SK-N-SH (cell line): ENCODE results near the gene CXXC1. TPM values are rescaled to one million over a fixed set of nuclear protein-coding genes. Genes with fewer than 3 reads are reported as not detected.

ENCODE experiments used
- CTCF ChIA-PET: fragments of 300-600, 350-600 bp; formaldehyde crosslinking; extraction: SDS; loops from one replicate; lab custom pipeline; 2021; lab: Yijun Ruan, JAX
- POLR2A ChIA-PET: fragments of 350-600 bp; sonication (Branson Sonifier 250); formaldehyde crosslinking; extraction: SDS; loops from one replicate; lab custom pipeline; 2020; ENCODE audit warnings: antibody characterized with exemption, inconsistent platforms; lab: Yijun Ruan, JAX
- DNase-seq: peaks from one replicate; pipeline ENCODE4 v3.0.0; 2012
- H2AFZ ChIP-seq: fragments of 200-600 bp; sonication (generic); 2 replicates; pipeline ENCODE4 v1.8.1; 2016; ENCODE audit warnings: antibody characterized with exemption, mild to moderate bottlenecking, low read depth
- H3F3A ChIP-seq: fragments of 200-600 bp; sonication (generic); replicated peaks from 2 replicates; pipeline ENCODE3; 2016; ENCODE audit warnings: antibody characterized with exemption, mild to moderate bottlenecking; ENCODE audit not compliant: insufficient read depth
- H3K27ac ChIP-seq, 2 experiments: fragments of 200-500 bp in 1 of 2; fragments of 200-600 bp in 1 of 2; sonication (Bioruptor generic) in 1 of 2; sonication (generic), shearing (Covaris generic) in 1 of 2; 2 replicates each; pipeline versions ENCODE4 v1.5.1 to v1.6.1; 2014 to 2016; ENCODE audit warnings: low read depth in 2 of 2, inconsistent platforms in 1 of 2, low read length in 1 of 2, mild to moderate bottlenecking in 1 of 2, mixed read lengths in 1 of 2
- H3K27me3 ChIP-seq: fragments of 200-600 bp; sonication (generic), shearing (Covaris generic); 2 replicates; pipeline ENCODE4 v1.6.1; 2016; ENCODE audit warnings: mixed run types; ENCODE audit not compliant: insufficient read depth
- H3K36me3 ChIP-seq, 2 experiments: fragments of 200-500 bp in 1 of 2; fragments of 200-600 bp in 1 of 2; sonication (Bioruptor generic) in 1 of 2; sonication (generic) in 1 of 2; replicated peaks in 1 of 2; 2 replicates each; pipeline versions ENCODE3 to v1.5.1; 2014 to 2016; ENCODE audit warnings: low read length in 1 of 2, mild to moderate bottlenecking in 1 of 2; ENCODE audit not compliant: insufficient read depth in 2 of 2, control insufficient read depth in 1 of 2
- H3K4me1 ChIP-seq, 2 experiments: fragments of 200-500 bp in 1 of 2; fragments of 200-600 bp in 1 of 2; sonication (Bioruptor generic) in 1 of 2; sonication (generic), shearing (Covaris generic) in 1 of 2; 2 replicates each; pipeline versions ENCODE4 v1.5.1 to v1.6.1; 2014 to 2016; ENCODE audit warnings: low read depth in 1 of 2, low read length in 1 of 2, mixed run types in 1 of 2; ENCODE audit not compliant: insufficient read depth in 2 of 2, control insufficient read depth in 1 of 2
- H3K4me2 ChIP-seq: fragments of 200-600 bp; sonication (generic), shearing (Covaris generic); 2 replicates; pipeline ENCODE4 v1.6.1; 2017; ENCODE audit warnings: mixed run types
- H3K4me3 ChIP-seq, 2 experiments: fragments of 200-500 bp in 1 of 2; fragments of 200-600 bp in 1 of 2; sonication (Bioruptor generic) in 1 of 2; sonication (generic), shearing (Covaris generic) in 1 of 2; 2 replicates each; pipeline versions ENCODE4 v1.5.1 to v1.8.1; 2014 to 2016; ENCODE audit warnings: low read depth in 2 of 2, inconsistent platforms in 1 of 2, low read length in 1 of 2, mild to moderate bottlenecking in 1 of 2, mixed read lengths in 1 of 2, moderate library complexity in 1 of 2
- H3K79me2 ChIP-seq: fragments of 200-600 bp; sonication (generic); 2 replicates; pipeline ENCODE4 v1.8.1; 2017; ENCODE audit warnings: mild to moderate bottlenecking; ENCODE audit not compliant: insufficient read depth
- H3K9ac ChIP-seq: fragments of 200-600 bp; sonication (generic); 2 replicates; pipeline ENCODE4 v1.6.1; 2017; ENCODE audit warnings: mixed run types
- H3K9me2 ChIP-seq: fragments of 200-600 bp; sonication (generic); 2 replicates; pipeline ENCODE4 v1.6.1; 2017; ENCODE audit warnings: mixed run types
- H3K9me3 ChIP-seq: fragments of 200-600 bp; sonication (generic); 2 replicates; pipeline ENCODE4 v1.6.1; 2017; ENCODE audit warnings: mixed run types, mild to moderate bottlenecking, moderate library complexity
- H4K20me1 ChIP-seq: fragments of 200-600 bp; sonication (generic); 2 replicates; pipeline ENCODE4 v1.6.1; 2017; ENCODE audit warnings: mild to moderate bottlenecking, mixed run types; ENCODE audit not compliant: insufficient read depth
- EZH2phosphoT487 ChIP-seq: fragments of 200-600 bp; sonication (generic); IDR thresholded peaks from 2 replicates; pipeline ENCODE4 v1.6.1; 2017; ENCODE audit warnings: low read depth, mixed run types, mild to moderate bottlenecking, antibody characterized with exemption, moderate library complexity, borderline replicate concordance
- FOXJ3 ChIP-seq: sonication (generic); formaldehyde crosslinking; IDR thresholded peaks from 2 replicates; pipeline ENCODE4 v1.5.1; 2020; ENCODE audit warnings: mild to moderate bottlenecking, missing genetic modification reagents
- FOXM1 ChIP-seq: IDR thresholded peaks from 2 replicates; pipeline ENCODE4 v1.4.0; 2012; ENCODE audit warnings: low read depth, mild to moderate bottlenecking
- MEF2A ChIP-seq: IDR thresholded peaks from 2 replicates; pipeline ENCODE4 v1.4.0; 2012; ENCODE audit warnings: low read depth, borderline replicate concordance
- MXI1 ChIP-seq: IDR thresholded peaks from 2 replicates; pipeline ENCODE4 v1.6.1; 2012; ENCODE audit warnings: mild to moderate bottlenecking, low read depth, low read length, improper control_type of control experiment
- POLR2AphosphoS5 ChIP-seq: IDR thresholded peaks from 2 replicates; pipeline ENCODE4 v1.6.1; 2012; ENCODE audit warnings: low read depth, low read length
- RCOR1 ChIP-seq: fragments of 150-350 bp; IDR thresholded peaks from 2 replicates; pipeline ENCODE4 v1.6.1; 2017; ENCODE audit warnings: antibody characterized with exemption, low read length
- SIN3A ChIP-seq: IDR thresholded peaks from 2 replicates; pipeline ENCODE4 v1.6.1; 2012; ENCODE audit warnings: low read depth, mild to moderate bottlenecking, low read length, moderate library complexity, borderline replicate concordance
- TAF1 ChIP-seq: IDR thresholded peaks from 2 replicates; pipeline ENCODE4 v1.6.1; 2012; ENCODE audit warnings: low read depth, mild to moderate bottlenecking, low read length, moderate library complexity, borderline replicate concordance
- WGBS: methylation state at CpG from one replicate; pipeline ENCODE4 v1.1.6; 2017; ENCODE audit warnings: low lambda C conversion rate; 5-methylcytosine and 5-hydroxymethylcytosine counted together
- polyA plus RNA-seq, 3 experiments: library from polyadenylated mRNA; depleted of rRNA; stranded (reverse); fragments of >200 nt; gene quantifications; 2 replicates each; pipeline ENCODE4 v1.2.3, GENCODE V29; 2012
- TF ChIP-seq, protein P1 (sequence below): IDR thresholded peaks from 2 replicates; pipeline ENCODE4 v1.6.1; 2012; ENCODE audit warnings: mild to moderate bottlenecking, low read depth, low read length, moderate library complexity
- TF ChIP-seq, protein P2 (sequence below): fragments of 150-350 bp; IDR thresholded peaks from 2 replicates; pipeline ENCODE4 v1.6.1; 2017; ENCODE audit warnings: antibody characterized with exemption, low read length, low read depth, borderline replicate concordance
- TF ChIP-seq, protein P3 (sequence below): fragments of 200-600 bp; sonication (generic); IDR thresholded peaks from 2 replicates; pipeline ENCODE4 v1.6.1; 2017; ENCODE audit warnings: antibody characterized with exemption, mild to moderate bottlenecking, moderate library complexity
- TF ChIP-seq, protein P4 (sequence below): IDR thresholded peaks from 2 replicates; pipeline ENCODE4 v1.4.0; 2012; ENCODE audit warnings: low read depth, borderline replicate concordance
- TF ChIP-seq, protein P5 (sequence below): IDR thresholded peaks from 2 replicates; pipeline ENCODE4 v1.4.0; 2012; ENCODE audit warnings: low read depth, borderline replicate concordance
- TF ChIP-seq, protein P6 (sequence below): IDR thresholded peaks from 2 replicates; pipeline ENCODE4 v1.4.0; 2012; ENCODE audit warnings: low read depth

CXXC1 gene
- polyA plus RNA-seq, 1 of the 3 experiments (the other 2 are of a cell fraction) = 128 TPM

DNA sequence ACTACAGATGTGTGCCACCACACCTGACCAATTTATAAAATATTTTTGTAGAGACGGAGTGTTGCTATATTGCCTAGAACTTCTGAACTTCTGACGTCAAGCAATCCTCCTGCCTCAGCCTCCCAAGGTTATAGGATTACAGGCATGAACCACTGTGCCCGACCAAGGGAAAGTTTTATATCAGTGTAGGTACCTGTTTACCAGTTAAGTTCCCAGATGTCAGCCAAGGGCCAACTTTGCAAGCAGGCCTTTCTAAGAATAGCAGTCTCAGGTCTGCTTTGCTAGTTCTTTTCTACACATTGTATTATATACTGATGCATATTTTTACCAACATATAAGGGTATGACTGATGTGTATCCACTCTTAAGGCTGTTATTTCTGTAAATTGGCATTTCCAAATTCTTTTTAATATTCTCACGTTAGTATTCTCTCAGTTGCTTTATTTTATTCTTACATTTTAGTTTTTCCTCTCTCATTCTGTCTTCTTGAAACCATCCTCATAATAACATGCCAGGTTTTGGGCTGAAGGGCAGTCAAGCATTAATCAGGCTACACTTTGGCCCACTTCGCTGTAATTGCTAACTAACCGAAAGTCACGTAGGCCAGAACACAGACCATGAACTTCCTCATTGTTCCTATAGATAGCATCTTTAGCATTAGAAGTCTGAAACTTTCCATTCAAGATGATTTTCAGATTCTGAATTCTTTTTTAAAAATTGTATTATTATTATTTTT, 25.0 kb upstream of the CXXC1 start (continued):
- TF ChIP-seq, protein P1, sequence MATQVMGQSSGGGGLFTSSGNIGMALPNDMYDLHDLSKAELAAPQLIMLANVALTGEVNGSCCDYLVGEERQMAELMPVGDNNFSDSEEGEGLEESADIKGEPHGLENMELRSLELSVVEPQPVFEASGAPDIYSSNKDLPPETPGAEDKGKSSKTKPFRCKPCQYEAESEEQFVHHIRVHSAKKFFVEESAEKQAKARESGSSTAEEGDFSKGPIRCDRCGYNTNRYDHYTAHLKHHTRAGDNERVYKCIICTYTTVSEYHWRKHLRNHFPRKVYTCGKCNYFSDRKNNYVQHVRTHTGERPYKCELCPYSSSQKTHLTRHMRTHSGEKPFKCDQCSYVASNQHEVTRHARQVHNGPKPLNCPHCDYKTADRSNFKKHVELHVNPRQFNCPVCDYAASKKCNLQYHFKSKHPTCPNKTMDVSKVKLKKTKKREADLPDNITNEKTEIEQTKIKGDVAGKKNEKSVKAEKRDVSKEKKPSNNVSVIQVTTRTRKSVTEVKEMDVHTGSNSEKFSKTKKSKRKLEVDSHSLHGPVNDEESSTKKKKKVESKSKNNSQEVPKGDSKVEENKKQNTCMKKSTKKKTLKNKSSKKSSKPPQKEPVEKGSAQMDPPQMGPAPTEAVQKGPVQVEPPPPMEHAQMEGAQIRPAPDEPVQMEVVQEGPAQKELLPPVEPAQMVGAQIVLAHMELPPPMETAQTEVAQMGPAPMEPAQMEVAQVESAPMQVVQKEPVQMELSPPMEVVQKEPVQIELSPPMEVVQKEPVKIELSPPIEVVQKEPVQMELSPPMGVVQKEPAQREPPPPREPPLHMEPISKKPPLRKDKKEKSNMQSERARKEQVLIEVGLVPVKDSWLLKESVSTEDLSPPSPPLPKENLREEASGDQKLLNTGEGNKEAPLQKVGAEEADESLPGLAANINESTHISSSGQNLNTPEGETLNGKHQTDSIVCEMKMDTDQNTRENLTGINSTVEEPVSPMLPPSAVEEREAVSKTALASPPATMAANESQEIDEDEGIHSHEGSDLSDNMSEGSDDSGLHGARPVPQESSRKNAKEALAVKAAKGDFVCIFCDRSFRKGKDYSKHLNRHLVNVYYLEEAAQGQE = no peak
- TF ChIP-seq SIN3A (no peak), EZH2phosphoT487 (no peak), FOXJ3 (no peak)
- TF ChIP-seq, protein P2, sequence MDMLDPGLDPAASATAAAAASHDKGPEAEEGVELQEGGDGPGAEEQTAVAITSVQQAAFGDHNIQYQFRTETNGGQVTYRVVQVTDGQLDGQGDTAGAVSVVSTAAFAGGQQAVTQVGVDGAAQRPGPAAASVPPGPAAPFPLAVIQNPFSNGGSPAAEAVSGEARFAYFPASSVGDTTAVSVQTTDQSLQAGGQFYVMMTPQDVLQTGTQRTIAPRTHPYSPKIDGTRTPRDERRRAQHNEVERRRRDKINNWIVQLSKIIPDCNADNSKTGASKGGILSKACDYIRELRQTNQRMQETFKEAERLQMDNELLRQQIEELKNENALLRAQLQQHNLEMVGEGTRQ = no peak
- TF ChIP-seq, all 33 proteins: peak for 0

DNA sequence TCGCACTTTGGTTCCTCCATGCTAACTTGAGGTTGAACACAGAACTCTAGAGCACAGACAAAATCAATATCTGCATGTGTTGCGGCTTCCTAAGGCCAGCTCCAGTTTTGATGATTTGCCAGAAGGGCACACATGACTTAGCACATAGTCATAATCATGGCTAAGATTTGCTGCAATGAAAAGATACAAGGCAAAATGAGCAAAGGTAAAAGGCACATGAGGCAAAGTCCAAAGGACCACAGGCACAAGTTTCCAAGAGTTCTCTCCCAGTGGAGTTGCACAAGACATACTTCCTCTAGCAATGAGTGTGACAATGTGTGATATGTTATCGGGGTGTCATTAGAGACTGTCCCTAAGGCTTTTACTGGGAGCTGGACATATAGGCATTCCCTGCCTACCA, 24.2 kb upstream of the CXXC1 start:
- DNase-seq = no peak
- no peaks in the 10 kb centered on the region for H3K27me3 ChIP-seq
- H3K27ac ChIP-seq = no peak overlapping the region
- no peaks in the 10 kb centered on the region for H3F3A ChIP-seq
- H3K36me3 ChIP-seq = no peaks in the 10 kb centered on the region
- no peak overlapping the region for H3K4me2 ChIP-seq
- no peak overlapping the region for H2AFZ ChIP-seq
- H3K9me3 ChIP-seq = no peaks in the 10 kb centered on the region
- H3K79me2 ChIP-seq = no peaks in the 10 kb centered on the region
- no peak overlapping the region for H3K9ac ChIP-seq
- peaks cover 0 to 8% of the 10 kb centered on the region in 2 experiments; a peak in 1 of 4 replicates for H3K4me1 ChIP-seq
- no peak overlapping the region for H3K4me3 ChIP-seq
- no peaks in the 10 kb centered on the region for H4K20me1 ChIP-seq
- CTCF ChIA-PET = interaction anchor here (1.3 kb wide), 1 partner anchor 46 kb away, joined by 7 read pairs; no protein-coding TSS in a partner anchor
- H3K9me2 ChIP-seq = no peaks in the 10 kb centered on the region
- WGBS = 37% methylated on average over 3 of the region's 3 CpGs
- TF ChIP-seq, protein P3, sequence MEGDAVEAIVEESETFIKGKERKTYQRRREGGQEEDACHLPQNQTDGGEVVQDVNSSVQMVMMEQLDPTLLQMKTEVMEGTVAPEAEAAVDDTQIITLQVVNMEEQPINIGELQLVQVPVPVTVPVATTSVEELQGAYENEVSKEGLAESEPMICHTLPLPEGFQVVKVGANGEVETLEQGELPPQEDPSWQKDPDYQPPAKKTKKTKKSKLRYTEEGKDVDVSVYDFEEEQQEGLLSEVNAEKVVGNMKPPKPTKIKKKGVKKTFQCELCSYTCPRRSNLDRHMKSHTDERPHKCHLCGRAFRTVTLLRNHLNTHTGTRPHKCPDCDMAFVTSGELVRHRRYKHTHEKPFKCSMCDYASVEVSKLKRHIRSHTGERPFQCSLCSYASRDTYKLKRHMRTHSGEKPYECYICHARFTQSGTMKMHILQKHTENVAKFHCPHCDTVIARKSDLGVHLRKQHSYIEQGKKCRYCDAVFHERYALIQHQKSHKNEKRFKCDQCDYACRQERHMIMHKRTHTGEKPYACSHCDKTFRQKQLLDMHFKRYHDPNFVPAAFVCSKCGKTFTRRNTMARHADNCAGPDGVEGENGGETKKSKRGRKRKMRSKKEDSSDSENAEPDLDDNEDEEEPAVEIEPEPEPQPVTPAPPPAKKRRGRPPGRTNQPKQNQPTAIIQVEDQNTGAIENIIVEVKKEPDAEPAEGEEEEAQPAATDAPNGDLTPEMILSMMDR = no peak
- TF ChIP-seq MXI1 (no peak), RCOR1 (no peak), FOXM1 (no peak), MEF2A (no peak), POLR2AphosphoS5 (no peak), TAF1 (no peak), EZH2phosphoT487 (no peak)
- TF ChIP-seq, protein P4, sequence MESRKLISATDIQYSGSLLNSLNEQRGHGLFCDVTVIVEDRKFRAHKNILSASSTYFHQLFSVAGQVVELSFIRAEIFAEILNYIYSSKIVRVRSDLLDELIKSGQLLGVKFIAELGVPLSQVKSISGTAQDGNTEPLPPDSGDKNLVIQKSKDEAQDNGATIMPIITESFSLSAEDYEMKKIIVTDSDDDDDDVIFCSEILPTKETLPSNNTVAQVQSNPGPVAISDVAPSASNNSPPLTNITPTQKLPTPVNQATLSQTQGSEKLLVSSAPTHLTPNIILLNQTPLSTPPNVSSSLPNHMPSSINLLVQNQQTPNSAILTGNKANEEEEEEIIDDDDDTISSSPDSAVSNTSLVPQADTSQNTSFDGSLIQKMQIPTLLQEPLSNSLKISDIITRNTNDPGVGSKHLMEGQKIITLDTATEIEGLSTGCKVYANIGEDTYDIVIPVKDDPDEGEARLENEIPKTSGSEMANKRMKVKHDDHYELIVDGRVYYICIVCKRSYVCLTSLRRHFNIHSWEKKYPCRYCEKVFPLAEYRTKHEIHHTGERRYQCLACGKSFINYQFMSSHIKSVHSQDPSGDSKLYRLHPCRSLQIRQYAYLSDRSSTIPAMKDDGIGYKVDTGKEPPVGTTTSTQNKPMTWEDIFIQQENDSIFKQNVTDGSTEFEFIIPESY = no peak
- TF ChIP-seq, protein P5, sequence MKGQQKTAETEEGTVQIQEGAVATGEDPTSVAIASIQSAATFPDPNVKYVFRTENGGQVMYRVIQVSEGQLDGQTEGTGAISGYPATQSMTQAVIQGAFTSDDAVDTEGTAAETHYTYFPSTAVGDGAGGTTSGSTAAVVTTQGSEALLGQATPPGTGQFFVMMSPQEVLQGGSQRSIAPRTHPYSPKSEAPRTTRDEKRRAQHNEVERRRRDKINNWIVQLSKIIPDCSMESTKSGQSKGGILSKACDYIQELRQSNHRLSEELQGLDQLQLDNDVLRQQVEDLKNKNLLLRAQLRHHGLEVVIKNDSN = no peak
- TF ChIP-seq, protein P6, sequence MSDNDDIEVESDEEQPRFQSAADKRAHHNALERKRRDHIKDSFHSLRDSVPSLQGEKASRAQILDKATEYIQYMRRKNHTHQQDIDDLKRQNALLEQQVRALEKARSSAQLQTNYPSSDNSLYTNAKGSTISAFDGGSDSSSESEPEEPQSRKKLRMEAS = no peak
- POLR2A ChIA-PET = no interaction called here
